ENCODE measurements around the gene ALK. TPM values are rescaled to one million over a fixed set of nuclear protein-coding genes. Genes with fewer than 3 reads are reported as not detected.

The ALK gene
- total RNA-seq, 1 donor from 2014 or later, result 0.27 TPM

GRCh38 chr2:29304399-29305060 is 616.9 kb downstream of the ALK start:
- peak; percentile 42 for DNase-seq (ENCODE audit: low read depth)

DNA sequence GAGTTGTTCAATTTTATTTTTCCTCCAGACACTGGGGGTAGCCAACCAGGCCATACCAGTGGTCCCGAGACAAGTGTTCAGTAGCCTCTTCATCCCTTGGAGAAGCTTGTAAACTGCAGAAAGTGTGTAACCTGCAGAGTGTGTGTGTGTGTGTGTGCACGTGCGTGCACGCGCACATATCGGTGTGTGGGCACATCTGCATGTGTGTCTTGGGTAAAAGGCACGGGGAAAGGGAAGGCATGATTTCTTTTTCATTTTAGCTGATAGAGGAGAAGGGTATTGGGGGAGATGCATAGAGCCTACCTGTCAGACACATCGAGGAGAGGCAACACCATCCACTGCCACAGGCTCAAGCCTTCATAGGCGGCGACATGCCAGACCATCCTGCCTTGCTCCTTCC is 624.8 kb downstream of the ALK start:
- DNase-seq (ENCODE audit: low read depth), result no peak

DNA sequence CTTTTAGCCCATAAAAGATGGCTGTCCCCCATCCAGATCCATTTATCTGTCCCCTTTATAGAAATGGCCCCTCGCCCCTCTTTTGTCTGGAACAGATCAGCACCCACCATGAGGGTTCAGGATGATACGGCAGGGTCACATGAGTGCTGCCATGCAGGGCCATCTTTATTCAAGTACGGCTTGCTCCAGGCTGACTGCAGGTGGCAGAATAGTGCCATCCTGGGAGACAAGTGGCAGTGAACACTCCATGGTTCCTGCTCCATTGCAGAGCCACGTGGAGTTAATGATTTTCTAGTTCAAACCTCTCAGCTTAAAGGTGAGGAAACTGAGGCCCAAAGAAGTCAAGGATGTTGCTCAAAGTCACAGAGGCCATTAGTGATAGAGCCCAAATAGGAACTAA is 625.5 kb downstream of the ALK start:
- peak; percentile 44 for DNase-seq (ENCODE audit: low read depth)

DNA sequence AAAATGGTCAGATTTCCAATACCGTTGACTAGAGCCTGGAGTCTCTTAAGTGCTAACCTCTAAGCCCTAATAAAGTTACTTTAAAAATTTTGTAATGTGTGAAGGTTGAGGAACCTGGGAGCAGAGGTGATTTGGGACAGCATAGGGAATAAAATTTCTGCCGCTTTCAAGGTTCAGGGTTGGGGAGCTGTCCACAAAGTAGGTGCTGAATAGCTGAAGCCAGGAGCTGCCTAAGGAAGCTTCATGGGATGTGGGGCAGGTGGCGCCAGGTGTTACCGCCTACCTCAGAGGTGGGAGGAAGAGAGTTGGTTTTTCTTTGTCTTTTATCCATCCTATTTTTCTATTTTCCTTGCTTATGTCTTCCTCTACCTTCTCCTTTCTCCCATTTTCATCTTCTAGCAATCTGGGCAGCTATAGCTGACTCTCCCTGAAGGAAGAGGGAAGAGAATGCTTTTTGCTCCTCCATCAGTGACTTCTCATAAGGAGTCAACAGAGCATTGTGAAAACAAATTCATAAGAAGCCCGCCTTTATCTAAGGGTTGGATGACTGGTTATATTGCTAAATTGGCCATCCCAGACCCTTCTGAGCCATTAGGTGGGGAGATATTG is 627.5 kb downstream of the ALK start:
- peak; percentile 60 for DNase-seq (ENCODE audit: low read depth)

DNA sequence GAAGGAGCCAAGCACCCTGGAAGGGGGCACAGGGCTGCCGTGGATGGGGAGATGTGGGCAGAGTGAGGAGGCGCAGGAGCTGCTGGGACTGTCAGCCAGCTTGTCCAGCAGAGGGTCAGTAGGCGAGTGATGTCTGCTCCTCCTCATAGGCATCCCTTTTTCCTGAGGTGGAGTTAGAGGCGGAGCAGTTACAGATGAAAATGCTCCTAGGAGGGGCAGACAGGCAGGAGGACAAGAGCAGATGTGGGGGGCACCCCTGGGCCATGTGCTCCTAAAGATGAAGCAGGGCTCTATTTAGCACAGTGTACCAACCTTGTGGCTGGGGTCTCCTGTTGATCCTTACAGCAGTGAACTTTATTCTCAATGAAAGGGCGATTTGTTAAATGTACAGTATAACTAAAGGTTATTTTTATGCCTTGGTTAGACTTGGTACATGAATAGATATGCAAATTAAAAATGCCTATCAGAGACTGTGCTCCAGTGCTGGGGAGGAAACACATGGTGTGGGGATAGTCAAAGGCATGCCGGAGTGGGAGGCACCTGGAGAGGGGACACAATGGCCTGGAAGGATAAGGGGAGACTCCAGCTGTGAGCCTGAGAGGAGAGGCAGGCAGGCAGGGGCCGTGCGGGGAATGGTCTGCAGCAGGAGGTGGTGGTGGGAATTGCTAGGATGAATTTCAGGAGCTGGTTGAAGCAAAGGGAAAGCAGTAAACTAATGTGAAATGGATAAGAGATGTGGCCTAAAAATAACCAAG is 630.9 kb downstream of the ALK start:
- no peak for DNase-seq (ENCODE audit: low read depth)

DNA sequence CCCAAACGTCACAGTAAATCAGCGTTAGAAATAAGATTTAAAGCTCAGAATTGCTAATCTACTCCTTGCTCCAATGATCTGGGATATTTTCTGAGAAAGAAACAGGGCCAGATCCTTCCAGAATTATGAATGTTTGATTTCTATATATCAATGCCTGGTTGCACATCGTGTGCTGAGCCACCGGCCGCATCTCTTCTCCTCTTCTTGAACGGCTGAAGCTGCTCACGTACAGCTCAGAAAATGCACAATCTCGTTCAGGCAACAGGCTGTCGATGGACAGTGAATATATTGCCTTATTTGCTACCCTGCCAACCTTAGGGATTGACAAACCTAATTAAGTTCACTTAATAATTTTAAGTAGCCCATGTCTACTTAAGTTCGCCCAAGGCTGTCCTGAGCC is 636.7 kb downstream of the ALK start:
- DNase-seq (ENCODE audit: low read depth), result no peak

- DNase-seq (ENCODE audit: low read depth), result peak; percentile 10
These were observed 639.5 kb downstream of the ALK start for GRCh38 chr2:29281916-29282247.

GRCh38 chr2:29281086-29281915 is 640.1 kb downstream of the ALK start:
- peak; percentile 78 for DNase-seq (ENCODE audit: low read depth)

DNA sequence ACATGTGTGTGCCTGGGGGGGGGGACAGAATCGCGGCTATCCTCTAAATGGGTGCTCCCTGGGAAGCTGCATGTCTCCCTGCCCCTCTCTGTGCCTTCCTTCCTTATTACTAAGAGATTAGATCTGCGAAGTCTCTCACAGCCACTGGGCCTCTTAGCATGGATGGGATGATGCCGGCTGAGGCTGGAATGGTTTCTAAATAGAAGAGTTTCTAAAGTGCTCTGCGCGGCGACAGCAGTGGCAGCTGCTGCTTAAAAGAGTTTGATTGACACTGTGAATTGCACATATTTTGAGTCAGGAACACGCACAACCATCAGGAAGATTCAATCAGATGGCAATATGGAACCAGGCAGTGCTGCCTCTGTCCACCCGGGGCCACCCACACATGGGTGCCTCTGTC is 642.4 kb downstream of the ALK start:
- no peak for DNase-seq (ENCODE audit: low read depth)

- DNase-seq (ENCODE audit: low read depth), result no peak
These were observed 645.2 kb downstream of the ALK start for GRCh38 chr2:29276151-29276550.

DNA sequence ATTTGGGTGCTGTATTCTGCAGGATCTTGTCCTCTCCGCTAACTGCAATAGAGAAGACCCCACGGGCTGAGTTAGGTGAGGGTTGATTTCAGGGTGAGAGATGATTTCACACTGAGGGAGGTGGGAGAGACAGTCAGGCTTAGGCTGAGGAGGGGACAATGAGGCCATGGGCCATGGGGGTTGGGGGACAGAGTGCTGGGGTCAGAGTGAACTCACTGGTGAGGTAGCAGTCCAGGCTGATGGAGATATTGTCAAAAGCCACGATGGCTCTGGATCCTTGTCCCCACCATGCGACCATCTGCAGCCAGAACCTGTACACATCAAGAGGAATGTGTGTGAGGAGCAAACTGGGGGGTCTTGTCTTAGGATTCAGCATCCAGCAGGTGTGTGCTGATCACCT is 646.2 kb downstream of the ALK start:
- no peak for DNase-seq (ENCODE audit: low read depth)

- no peak for DNase-seq (ENCODE audit: low read depth)
These were observed 647.4 kb downstream of the ALK start for GRCh38 chr2:29273685-29274611.

DNA sequence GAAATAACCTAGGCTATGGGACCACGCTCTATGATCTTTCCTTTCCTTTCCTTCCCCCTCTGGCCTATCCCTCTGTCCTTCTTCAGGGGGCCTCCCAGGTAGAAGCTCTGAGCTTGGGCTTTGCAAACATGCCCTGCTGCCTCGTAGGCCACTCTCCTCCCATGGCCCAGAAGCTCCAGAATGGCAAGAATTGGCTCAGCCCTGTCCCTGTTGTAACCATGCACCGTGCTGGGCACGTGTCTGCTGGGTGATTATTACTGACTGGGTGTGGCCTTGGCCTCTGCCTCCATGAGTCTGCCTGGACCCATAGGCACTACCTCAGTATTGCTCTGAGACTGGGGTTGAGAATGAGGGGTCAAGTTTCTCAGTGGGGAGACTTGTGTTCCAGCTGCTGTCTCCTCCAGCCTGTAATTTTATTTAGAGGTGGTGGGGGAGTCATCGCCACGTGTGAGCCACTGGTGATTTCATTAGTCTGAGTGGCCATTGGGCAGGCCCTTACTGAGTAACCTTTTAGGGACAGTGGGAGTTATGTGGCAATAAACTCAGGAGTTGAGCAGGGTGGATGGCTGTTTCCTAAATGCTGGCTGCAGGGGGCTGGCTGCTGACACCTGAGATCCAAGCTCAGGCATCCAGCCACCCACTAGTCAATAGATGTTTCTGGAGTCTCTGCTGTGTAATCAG is 648.2 kb downstream of the ALK start:
- peak; percentile 13 for DNase-seq (ENCODE audit: low read depth)

DNA sequence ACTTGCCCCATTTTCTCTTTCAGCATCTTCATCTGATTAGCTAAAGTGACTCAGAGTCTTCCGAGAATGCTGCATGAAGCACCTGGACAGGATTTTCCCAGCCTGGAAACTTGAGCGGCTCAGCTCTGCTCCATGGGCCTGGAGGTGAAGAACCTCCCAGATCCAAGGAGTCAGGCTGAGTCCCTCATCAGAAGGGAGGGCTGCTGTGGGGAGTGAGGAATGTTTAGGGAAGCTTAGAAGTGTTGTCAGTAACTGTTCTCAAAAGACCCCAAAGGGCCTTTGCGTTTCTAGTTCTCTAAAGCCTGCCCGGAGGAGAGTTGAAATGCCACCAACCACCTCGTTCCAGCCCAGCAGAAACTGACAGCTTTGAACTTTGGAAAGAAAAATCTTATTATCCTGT is 649.1 kb downstream of the ALK start:
- DNase-seq (ENCODE audit: low read depth), result no peak

DNA sequence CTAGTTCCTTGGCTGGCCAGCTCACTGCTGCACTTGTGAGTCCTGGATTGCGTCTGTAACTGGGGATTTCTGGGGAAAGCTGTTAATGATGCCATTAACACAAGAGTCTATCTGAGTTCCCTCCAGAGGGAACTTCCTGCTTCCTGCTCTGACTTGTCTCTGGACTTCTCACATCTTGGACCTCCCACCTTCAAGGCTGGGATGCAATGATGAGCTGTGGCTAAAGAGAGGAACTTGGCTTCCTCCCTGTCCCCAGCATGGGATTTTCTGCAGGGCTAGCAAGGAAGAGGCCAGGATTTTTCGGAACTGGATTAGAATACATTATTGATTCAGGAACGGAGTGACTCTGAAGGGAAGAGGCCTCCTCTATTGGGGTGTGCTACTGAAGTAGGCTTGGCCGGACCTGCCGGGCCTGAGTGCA is 650.7 kb downstream of the ALK start:
- no peak for DNase-seq (ENCODE audit: low read depth)

DNA sequence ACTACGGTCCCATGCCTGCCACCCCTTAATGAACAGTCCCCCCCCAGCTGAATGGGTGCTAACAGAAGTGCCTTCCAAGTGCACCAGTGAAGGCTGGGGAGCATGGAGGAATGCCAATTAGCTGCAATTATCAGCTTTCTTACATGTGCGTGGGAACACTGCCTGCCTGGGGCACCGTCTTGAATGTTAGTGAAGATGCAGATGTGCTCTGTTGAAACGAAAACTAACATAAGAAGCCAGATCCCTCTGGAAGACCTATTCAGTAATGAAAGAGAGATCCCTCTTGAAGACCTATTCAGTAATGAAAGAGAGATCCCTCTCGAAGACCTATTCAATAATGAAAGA is 651.6 kb downstream of the ALK start:
- no peak for DNase-seq (ENCODE audit: low read depth)

GRCh38 chr2:29269095-29269764 is 652.2 kb downstream of the ALK start:
- peak; percentile 31 for DNase-seq (ENCODE audit: low read depth)

DNA sequence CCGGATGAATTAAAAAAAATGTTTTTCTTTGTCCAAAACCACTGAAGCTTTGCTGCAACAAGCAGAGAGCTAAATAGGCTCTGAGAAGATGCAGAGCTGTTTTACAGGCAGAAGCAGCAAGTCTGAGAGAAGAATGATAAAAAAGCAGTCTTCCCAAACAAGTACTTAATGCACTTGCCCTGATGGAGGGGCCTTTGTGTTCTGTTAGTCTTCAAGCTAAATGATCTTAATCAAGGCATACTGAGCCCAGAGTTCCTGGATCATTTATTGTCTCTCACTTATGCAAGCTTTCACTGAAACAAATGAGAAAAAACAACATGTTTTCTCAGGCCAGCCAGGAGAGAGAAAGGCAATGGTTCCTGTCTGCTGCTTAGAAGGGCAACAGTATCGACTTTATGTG is 653.7 kb downstream of the ALK start:
- DNase-seq (ENCODE audit: low read depth), result no peak

DNA sequence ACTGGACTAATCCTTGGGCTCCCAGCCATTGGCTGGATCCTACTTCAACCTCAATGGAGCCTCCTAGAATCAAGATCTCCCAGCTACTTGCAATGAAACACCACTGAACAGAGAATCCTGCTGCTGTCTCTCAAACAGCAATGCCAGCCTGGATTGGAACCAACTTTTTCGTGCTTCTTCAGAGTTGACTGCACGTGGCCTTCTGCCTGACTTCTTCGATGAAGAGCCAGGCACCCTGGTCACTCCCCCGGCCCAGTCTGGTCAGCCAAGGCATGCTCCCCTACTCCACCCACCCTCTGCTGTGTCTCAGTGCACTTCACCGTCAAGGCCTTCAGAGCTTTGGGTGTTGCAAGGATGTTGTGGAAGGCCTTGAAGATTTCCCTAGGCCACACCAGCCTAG is 657.5 kb downstream of the ALK start:
- DNase-seq (ENCODE audit: low read depth), result no peak

All from myocyte (in vitro differentiated cells).